ENCODE data around the gene PDE4D.
"Not testable (repeated sequence)": the region's sequence is repeated elsewhere in the genome, so short reads cannot be mapped to it uniquely, and the experiment has no call there.

GRCh38 chr5:59056599-59056998 is 836.9 kb downstream of the PDE4D start:
- TF ChIP-seq, protein P1, sequence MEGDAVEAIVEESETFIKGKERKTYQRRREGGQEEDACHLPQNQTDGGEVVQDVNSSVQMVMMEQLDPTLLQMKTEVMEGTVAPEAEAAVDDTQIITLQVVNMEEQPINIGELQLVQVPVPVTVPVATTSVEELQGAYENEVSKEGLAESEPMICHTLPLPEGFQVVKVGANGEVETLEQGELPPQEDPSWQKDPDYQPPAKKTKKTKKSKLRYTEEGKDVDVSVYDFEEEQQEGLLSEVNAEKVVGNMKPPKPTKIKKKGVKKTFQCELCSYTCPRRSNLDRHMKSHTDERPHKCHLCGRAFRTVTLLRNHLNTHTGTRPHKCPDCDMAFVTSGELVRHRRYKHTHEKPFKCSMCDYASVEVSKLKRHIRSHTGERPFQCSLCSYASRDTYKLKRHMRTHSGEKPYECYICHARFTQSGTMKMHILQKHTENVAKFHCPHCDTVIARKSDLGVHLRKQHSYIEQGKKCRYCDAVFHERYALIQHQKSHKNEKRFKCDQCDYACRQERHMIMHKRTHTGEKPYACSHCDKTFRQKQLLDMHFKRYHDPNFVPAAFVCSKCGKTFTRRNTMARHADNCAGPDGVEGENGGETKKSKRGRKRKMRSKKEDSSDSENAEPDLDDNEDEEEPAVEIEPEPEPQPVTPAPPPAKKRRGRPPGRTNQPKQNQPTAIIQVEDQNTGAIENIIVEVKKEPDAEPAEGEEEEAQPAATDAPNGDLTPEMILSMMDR (IDR thresholded peaks at IDR 0.05), result not testable (repeated sequence)
- not testable (repeated sequence) for TF ChIP-seq POLR2A (IDR thresholded peaks at IDR 0.05)

Data from heart left ventricle (tissue), 13 donors.